PC-3 (cell line): Measurements from ENCODE around the gene BCL2L15. TPM values are rescaled to one million over a fixed set of nuclear protein-coding genes. Genes with fewer than 3 reads are reported as not detected.

Experiments used
- ATAC-seq: fragments of 200-7000 bp; cut with Tn5 transposase; 2 replicates; pipeline ENCODE4 v1.9.1; 2020; ENCODE audit warnings: mild to moderate bottlenecking, moderate library complexity
- BruUV-seq: library from RNA; stranded (reverse); fragments of 400-500 nt; replicated peaks from 2 replicates; lab custom pipeline; 2021; lab: Mats Ljungman, UMichigan
- CTCF ChIA-PET: fragments of 300-600 bp; sonication (Branson Sonifier 250); formaldehyde crosslinking; loops from one replicate; lab custom pipeline; 2022; ENCODE audit warnings: antibody characterized with exemption; lab: Charles Lee
- POLR2A ChIA-PET: fragments of 300-600 bp; sonication (Branson Sonifier 250); formaldehyde crosslinking; loops from one replicate; lab custom pipeline; 2022; ENCODE audit warnings: antibody characterized with exemption; ENCODE audit not compliant: unreplicated experiment; lab: Charles Lee
- DNase-seq: peaks from one replicate; pipeline ENCODE4 v3.0.0-alpha.2; 2015
- H2AFZ ChIP-seq: fragments of 300-600 bp; sonication (generic); 2 replicates; pipeline ENCODE4 v1.6.0; 2016; ENCODE audit warnings: antibody characterized with exemption, low read length
- H3F3A ChIP-seq: fragments of 300-600 bp; sonication (generic); one replicate; pipeline ENCODE4 v1.6.0; 2017; ENCODE audit warnings: antibody characterized with exemption, low read length, control low read depth, mild to moderate bottlenecking; ENCODE audit not compliant: unreplicated experiment
- H3K27ac ChIP-seq: fragments of 300-600 bp; sonication (generic); 2 replicates; pipeline ENCODE4 v1.5.1; 2016; ENCODE audit warnings: mild to moderate bottlenecking, low read length
- H3K27me3 ChIP-seq: fragments of 300-600 bp; sonication (generic); 2 replicates; pipeline ENCODE4 v1.6.1; 2016; ENCODE audit warnings: low read length, mixed read lengths
- H3K36me3 ChIP-seq: fragments of 300-600 bp; sonication (generic); 2 replicates; pipeline ENCODE4 v1.6.1; 2016; ENCODE audit warnings: low read depth, mixed run types, low read length, mixed read lengths
- H3K4me1 ChIP-seq: fragments of 300-600 bp; sonication (generic); 2 replicates; pipeline ENCODE4 v1.5.1; 2016; ENCODE audit warnings: low read length; ENCODE audit not compliant: insufficient read depth
- H3K4me2 ChIP-seq: fragments of 300-600 bp; sonication (generic); 2 replicates; pipeline ENCODE4 v1.6.0; 2016; ENCODE audit warnings: low read length
- H3K4me3 ChIP-seq: fragments of 300-600 bp; sonication (generic); 2 replicates; pipeline ENCODE4 v1.5.1; 2016; ENCODE audit warnings: mild to moderate bottlenecking, low read length, mixed read lengths
- H3K79me2 ChIP-seq: fragments of 300-600 bp; sonication (generic); 2 replicates; pipeline ENCODE4 v1.6.1; 2017; ENCODE audit warnings: low read length, mixed read lengths
- H3K9ac ChIP-seq: fragments of 300-600 bp; sonication (generic); 2 replicates; pipeline ENCODE4 v1.6.0; 2016; ENCODE audit warnings: mild to moderate bottlenecking, low read length
- H3K9me2 ChIP-seq: fragments of 300-600 bp; sonication (generic); replicated peaks from 2 replicates; pipeline ENCODE4 v1.6.1; 2016; ENCODE audit warnings: mixed run types, low read length, mixed read lengths
- H3K9me3 ChIP-seq: fragments of 300-600 bp; sonication (generic); 2 replicates; pipeline ENCODE4 v1.6.1; 2016; ENCODE audit warnings: low read length, mixed read lengths
- H4K20me1 ChIP-seq: fragments of 300-600 bp; sonication (generic); 2 replicates; pipeline ENCODE4 v1.6.1; 2016; ENCODE audit warnings: low read length, mixed read lengths
- CTCF ChIP-seq: fragments of 300-600 bp; sonication (generic); conservative IDR thresholded peaks from 2 replicates; pipeline ENCODE4 v1.5.1; 2017; ENCODE audit warnings: antibody characterized with exemption, low read depth, mild to moderate bottlenecking, low read length
- EZH2 ChIP-seq: fragments of 300-600 bp; sonication (generic); IDR thresholded peaks from one replicate; pipeline ENCODE4 v1.6.1; 2017; ENCODE audit warnings: antibody characterized with exemption, mild to moderate bottlenecking, low read length; ENCODE audit not compliant: unreplicated experiment
- EZH2phosphoT487 ChIP-seq: fragments of 300-600 bp; sonication (generic); IDR thresholded peaks from 2 replicates; pipeline ENCODE4 v1.6.1; 2018; ENCODE audit warnings: mild to moderate bottlenecking, antibody characterized with exemption, low read length, borderline replicate concordance
- intact Hi-C: fragments of 100-400 bp; cut with micrococcal nuclease; formaldehyde crosslinking; loops from 2 replicates; pipeline ENCODE4 v1.9.0; 2023
- total RNA-seq: library from RNA; depleted of rRNA; stranded (reverse); fragments of >200 nt; gene quantifications from 2 replicates; pipeline ENCODE4 v1.2.3, GENCODE V29; 2014

BCL2L15 gene
- total RNA-seq, 1 experiment from 2014 or later, result 0.29 TPM

DNA sequence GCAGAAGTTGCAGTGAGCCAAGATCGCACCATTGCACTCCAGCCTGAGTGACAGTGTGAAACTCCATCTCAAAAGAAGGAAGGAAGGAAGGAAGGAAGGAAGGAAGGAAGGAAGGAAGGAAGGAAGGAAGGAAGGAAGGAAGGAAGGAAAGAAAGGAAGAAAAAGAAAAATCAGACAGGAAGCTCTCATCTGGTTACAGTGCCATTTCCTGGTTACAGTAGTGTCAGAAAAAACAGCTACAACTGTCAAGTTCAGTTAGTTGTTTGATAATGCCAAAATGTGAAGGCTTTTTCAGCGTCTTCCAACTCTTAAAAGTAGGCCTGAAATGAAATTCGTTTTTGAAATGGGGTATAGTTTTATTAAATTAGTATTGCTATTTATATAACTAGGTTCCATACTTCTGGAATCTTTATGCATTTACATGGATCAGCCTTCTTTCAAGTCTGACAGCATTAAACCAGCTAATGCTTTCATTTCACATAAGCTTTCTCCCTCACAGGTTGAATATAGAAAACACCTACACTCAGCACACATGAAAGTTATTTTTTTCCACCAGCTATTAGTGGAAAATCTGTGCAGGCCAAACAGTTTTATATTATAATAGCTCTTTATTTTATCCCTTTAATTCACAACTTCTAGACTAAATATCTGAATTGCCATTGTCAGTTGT lies 37.1 kb downstream of the BCL2L15 start:
- no peaks in the 10 kb centered on the region for H3K79me2 ChIP-seq
- POLR2A ChIA-PET, result no interaction called here
- no peak overlapping the region for H2AFZ ChIP-seq
- CTCF ChIA-PET, result interaction anchor here (0.6 kb wide), 1 partner anchor 12 kb away, joined by 3 read pairs; no protein-coding TSS in a partner anchor
- H3K9me3 ChIP-seq, result no peaks in the 10 kb centered on the region
- no peak overlapping the region for H3K4me3 ChIP-seq
- DNase-seq (no peak), ATAC-seq (no peak)
- H3K9me2 ChIP-seq, result no peaks in the 10 kb centered on the region
- no peak overlapping the region for H3K9ac ChIP-seq
- no peaks in the 10 kb centered on the region for H3K27me3 ChIP-seq
- H3K36me3 ChIP-seq, result no peaks in the 10 kb centered on the region
- no peaks in the 10 kb centered on the region for H3K4me1 ChIP-seq
- no peaks in the 10 kb centered on the region for H3F3A ChIP-seq
- no peaks in the 10 kb centered on the region for H4K20me1 ChIP-seq
- TF ChIP-seq CTCF (no peak), EZH2phosphoT487 (no peak), EZH2 (no peak)
- H3K4me2 ChIP-seq, result no peak overlapping the region
- intact Hi-C loops, result no loop called here
- BruUV-seq, result no TSS peak
- no peak overlapping the region for H3K27ac ChIP-seq

GRCh38 chr1:113849072-113849471 lies 38.3 kb downstream of the BCL2L15 start:
- Histone ChIP-seq H3K4me3 (no peak overlapping the region), H3K9me3 (no peaks in the 10 kb centered on the region), H4K20me1 (no peaks in the 10 kb centered on the region), H3K79me2 (no peaks in the 10 kb centered on the region), H3K27me3 (no peaks in the 10 kb centered on the region), H2AFZ (no peak overlapping the region), H3F3A (no peaks in the 10 kb centered on the region), H3K27ac (no peak overlapping the region), H3K9ac (no peak overlapping the region), H3K9me2 (no peaks in the 10 kb centered on the region), H3K4me1 (no peaks in the 10 kb centered on the region), H3K4me2 (no peak overlapping the region), H3K36me3 (no peaks in the 10 kb centered on the region)
- BruUV-seq, result no TSS peak
- TF ChIP-seq EZH2 (no peak), CTCF (no peak), EZH2phosphoT487 (no peak)
- ATAC-seq (no peak), DNase-seq (no peak)
- CTCF ChIA-PET, result interaction anchor here (0.5 kb wide), 1 partner anchor 113 kb away, joined by 3 read pairs; no protein-coding TSS in a partner anchor
- intact Hi-C loops, result no loop called here
- POLR2A ChIA-PET, result no interaction called here

DNA sequence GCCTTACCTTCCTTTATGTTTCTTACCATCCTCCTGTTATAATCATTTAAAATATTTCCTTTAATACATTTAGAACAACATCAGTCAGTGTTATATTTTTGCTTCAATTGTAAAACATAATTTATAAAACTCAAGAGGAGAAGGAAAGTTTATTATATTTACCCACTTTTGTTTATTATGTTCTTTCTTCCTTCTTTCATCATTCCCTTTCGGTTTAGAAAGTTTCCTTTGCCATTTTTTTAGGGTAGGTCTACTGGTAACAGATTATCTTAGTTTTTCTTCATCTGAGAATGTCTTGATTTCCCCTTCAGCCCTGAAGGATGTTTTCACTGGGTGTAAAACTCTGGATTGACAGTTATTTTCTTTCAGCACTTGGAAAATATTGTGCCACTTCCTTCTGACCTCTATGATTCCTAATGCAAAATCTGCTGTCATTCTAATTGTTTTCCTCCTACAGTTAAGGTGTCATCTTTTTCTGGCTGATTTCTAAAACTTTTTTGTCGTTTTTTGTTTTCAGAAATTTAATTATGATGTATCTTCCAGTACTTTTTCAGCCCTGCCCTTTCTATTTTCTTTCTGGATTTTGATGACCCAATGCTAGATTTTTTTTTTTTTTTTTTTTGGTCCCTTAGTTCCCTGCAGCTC lies 40.9 kb downstream of the BCL2L15 start:
- Histone ChIP-seq H4K20me1 (no peaks in the 10 kb centered on the region), H3K9me2 (no peaks in the 10 kb centered on the region), H3K4me3 (no peak overlapping the region), H3K4me2 (no peak overlapping the region), H3F3A (no peaks in the 10 kb centered on the region), H3K27ac (no peak overlapping the region), H2AFZ (no peak overlapping the region), H3K9ac (no peak overlapping the region), H3K4me1 (no peaks in the 10 kb centered on the region), H3K9me3 (no peaks in the 10 kb centered on the region), H3K27me3 (no peaks in the 10 kb centered on the region), H3K79me2 (no peaks in the 10 kb centered on the region), H3K36me3 (no peaks in the 10 kb centered on the region)
- DNase-seq, result no peak
- no TSS peak for BruUV-seq
- TF ChIP-seq EZH2phosphoT487, result no peak
- TF ChIP-seq EZH2, result no peak
- no peak for TF ChIP-seq CTCF
- intact Hi-C loops, result no loop called here
- CTCF ChIA-PET, result no interaction called here
- no peak for ATAC-seq
- POLR2A ChIA-PET, result no interaction called here
